Measurements from ENCODE around the gene ENOSF1. TPM values are rescaled to one million over a fixed set of nuclear protein-coding genes. Genes with fewer than 3 reads are reported as not detected.

Gene ENOSF1
- total and polyA plus RNA-seq, 2 of the 13 experiments (the other 11 are each of a cell fraction or from before 2014, with no cell fraction given), result 37.6 to 40.1 TPM

DNA sequence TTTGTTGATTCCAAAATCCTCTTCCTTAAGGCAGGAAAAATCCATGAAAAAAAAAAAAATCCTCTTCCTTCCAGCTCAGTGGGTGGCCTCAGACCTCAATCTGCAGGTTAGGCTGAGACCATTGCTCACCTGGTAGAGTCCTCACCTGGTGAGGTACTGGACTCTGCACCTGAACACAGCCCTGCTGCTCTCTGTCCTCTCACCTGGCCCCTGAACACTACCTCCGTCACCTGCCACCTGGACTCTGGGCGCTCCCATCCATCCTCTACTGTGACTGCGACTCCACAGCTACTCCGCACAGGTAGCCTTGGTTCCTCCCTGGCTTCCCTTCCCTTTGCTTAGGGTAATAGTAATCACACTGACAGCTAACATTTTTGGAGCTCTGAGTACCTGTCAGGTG lies 32.9 kb downstream of the ENOSF1 start:
- H3K4me2 ChIP-seq (ENCODE audit: low read depth, low read length), result no peak overlapping the region
- H3K27me3 ChIP-seq (ENCODE audit: control insufficient read depth in 1 of 2, insufficient read depth in 2 of 2, low read length in 2 of 2), result no peaks in the 10 kb centered on the region
- H3K9ac ChIP-seq (ENCODE audit: insufficient read depth, low read depth, low read length), result no peak overlapping the region
- peaks cover 25% of the 10 kb centered on the region for H3K4me1 ChIP-seq (ENCODE audit: insufficient read depth, low read length)
- H3K4me3 ChIP-seq (replicated peaks in 1 of 3; ENCODE audit: insufficient read depth in 1 of 3, low read depth in 2 of 3, low read length in 3 of 3), result no peak overlapping the region
- H4K20me1 ChIP-seq (ENCODE audit: insufficient read depth, low read length), result peaks cover 8% of the 10 kb centered on the region; the same call in 1 of the 2 replicates
- peaks cover 31 to 66% of the 10 kb centered on the region in 2 experiments for H3K36me3 ChIP-seq (replicated peaks in 1 of 2; ENCODE audit: control insufficient read depth in 1 of 2, insufficient read depth in 2 of 2, low read length in 2 of 2)
- no peak for ATAC-seq
- DNase-seq (ENCODE audit: low spot score), result no peak
- no peak overlapping the region for H3K27ac ChIP-seq (ENCODE audit: extremely low read length, insufficient read depth, low read length)
- CTCF ChIA-PET (ENCODE audit: low intra/inter-chr PET ratio, low total read pairs), result no interaction called here
- TF ChIP-seq, protein P1, sequence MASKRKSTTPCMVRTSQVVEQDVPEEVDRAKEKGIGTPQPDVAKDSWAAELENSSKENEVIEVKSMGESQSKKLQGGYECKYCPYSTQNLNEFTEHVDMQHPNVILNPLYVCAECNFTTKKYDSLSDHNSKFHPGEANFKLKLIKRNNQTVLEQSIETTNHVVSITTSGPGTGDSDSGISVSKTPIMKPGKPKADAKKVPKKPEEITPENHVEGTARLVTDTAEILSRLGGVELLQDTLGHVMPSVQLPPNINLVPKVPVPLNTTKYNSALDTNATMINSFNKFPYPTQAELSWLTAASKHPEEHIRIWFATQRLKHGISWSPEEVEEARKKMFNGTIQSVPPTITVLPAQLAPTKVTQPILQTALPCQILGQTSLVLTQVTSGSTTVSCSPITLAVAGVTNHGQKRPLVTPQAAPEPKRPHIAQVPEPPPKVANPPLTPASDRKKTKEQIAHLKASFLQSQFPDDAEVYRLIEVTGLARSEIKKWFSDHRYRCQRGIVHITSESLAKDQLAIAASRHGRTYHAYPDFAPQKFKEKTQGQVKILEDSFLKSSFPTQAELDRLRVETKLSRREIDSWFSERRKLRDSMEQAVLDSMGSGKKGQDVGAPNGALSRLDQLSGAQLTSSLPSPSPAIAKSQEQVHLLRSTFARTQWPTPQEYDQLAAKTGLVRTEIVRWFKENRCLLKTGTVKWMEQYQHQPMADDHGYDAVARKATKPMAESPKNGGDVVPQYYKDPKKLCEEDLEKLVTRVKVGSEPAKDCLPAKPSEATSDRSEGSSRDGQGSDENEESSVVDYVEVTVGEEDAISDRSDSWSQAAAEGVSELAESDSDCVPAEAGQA (IDR thresholded peaks at IDR 0.05; ENCODE audit: low read depth), result no peak
- TF ChIP-seq, protein P1 (CRISPR knock-in tag; IDR thresholded peaks at IDR 0.05; ENCODE audit: borderline replicate concordance), result no peak
- no peak for TF ChIP-seq RNF2 (conservative IDR thresholded peaks at IDR 0.05; ENCODE audit: low read depth)
- TF ChIP-seq FOXK2 (IDR thresholded peaks at IDR 0.05), result no peak
- no peak for TF ChIP-seq ZNF816 (CRISPR knock-in tag; IDR thresholded peaks at IDR 0.05; ENCODE audit: borderline replicate concordance)
- TF ChIP-seq ZFP36 (IDR thresholded peaks at IDR 0.05; ENCODE audit: borderline replicate concordance, low read depth, low read length, partially characterized antibody), result no peak
- no peak for TF ChIP-seq SP4 (CRISPR knock-in tag; IDR thresholded peaks at IDR 0.05)
- no peak for TF ChIP-seq ZNF569 (CRISPR knock-in tag; IDR thresholded peaks at IDR 0.05; ENCODE audit: borderline replicate concordance)
- TF ChIP-seq ARNTL (CRISPR knock-in tag; IDR thresholded peaks at IDR 0.05), result no peak
- TF ChIP-seq NAIF1 (CRISPR knock-in tag; IDR thresholded peaks at IDR 0.05; ENCODE audit: borderline replicate concordance), result no peak
- TF ChIP-seq ZNF337 (CRISPR knock-in tag; IDR thresholded peaks at IDR 0.05; ENCODE audit: borderline replicate concordance, low read depth), result no peak
- TF ChIP-seq ZNF205 (CRISPR knock-in tag; IDR thresholded peaks at IDR 0.05), result no peak
- TF ChIP-seq HMGA1 (CRISPR knock-in tag; conservative IDR thresholded peaks at IDR 0.05), result no peak
- TF ChIP-seq, protein P2, sequence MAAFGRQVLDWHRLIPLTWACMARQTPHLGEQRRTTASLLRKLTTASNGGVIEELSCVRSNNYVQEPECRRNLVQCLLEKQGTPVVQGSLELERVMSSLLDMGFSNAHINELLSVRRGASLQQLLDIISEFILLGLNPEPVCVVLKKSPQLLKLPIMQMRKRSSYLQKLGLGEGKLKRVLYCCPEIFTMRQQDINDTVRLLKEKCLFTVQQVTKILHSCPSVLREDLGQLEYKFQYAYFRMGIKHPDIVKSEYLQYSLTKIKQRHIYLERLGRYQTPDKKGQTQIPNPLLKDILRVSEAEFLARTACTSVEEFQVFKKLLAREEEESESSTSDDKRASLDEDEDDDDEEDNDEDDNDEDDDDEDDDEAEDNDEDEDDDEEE (CRISPR knock-in tag; IDR thresholded peaks at IDR 0.05), result no peak
- TF ChIP-seq, protein P3, sequence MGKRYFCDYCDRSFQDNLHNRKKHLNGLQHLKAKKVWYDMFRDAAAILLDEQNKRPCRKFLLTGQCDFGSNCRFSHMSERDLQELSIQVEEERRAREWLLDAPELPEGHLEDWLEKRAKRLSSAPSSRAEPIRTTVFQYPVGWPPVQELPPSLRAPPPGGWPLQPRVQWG (CRISPR knock-in tag; IDR thresholded peaks at IDR 0.05; ENCODE audit: borderline replicate concordance, low read depth), result no peak
- TF ChIP-seq, protein P4, sequence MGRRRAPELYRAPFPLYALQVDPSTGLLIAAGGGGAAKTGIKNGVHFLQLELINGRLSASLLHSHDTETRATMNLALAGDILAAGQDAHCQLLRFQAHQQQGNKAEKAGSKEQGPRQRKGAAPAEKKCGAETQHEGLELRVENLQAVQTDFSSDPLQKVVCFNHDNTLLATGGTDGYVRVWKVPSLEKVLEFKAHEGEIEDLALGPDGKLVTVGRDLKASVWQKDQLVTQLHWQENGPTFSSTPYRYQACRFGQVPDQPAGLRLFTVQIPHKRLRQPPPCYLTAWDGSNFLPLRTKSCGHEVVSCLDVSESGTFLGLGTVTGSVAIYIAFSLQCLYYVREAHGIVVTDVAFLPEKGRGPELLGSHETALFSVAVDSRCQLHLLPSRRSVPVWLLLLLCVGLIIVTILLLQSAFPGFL (CRISPR knock-in tag; IDR thresholded peaks at IDR 0.05), result no peak
- TF ChIP-seq SRF (IDR thresholded peaks at IDR 0.05; ENCODE audit: low read depth, low read length), result no peak
- BruUV-seq (replicated peaks), result no TSS peak
- intact Hi-C loops (cut with micrococcal nuclease; ENCODE audit: unreplicated experiment) (no loop called here), in situ Hi-C loops (cut with HindIII; ENCODE audit: extremely low pct_ligation_motif_present, low pct_unique_long_range_greater_than_20kb) (no loop called here)
- H2AFZ ChIP-seq (ENCODE audit: low read length), result no peak overlapping the region
- WGBS (ENCODE audit: low lambda C conversion rate), result 99% methylated on average over 4 of the region's 4 CpGs
- no peaks in the 10 kb centered on the region for H3K79me2 ChIP-seq (ENCODE audit: insufficient read depth, low read length)
- POLR2A ChIA-PET, result interaction anchor here (0.6 kb wide), 1 partner anchor 1330 kb away, joined by 3 read pairs; no protein-coding TSS in a partner anchor
- FAIRE-seq, result no peak
- H3K9me3 ChIP-seq (ENCODE audit: low read length), result no peaks in the 10 kb centered on the region

All from HepG2 (cell line).